GM12865 (cell line): ENCODE measurements around the gene SPTBN2.
"Not testable (repeated sequence)": the region's sequence is repeated elsewhere in the genome, so short reads cannot be mapped to it uniquely, and the experiment has no call there.

Experiments used
- DNase-seq: peaks from one replicate; pipeline ENCODE4 v3.0.0; 2010; ENCODE audit warnings: low read depth
- H3K4me3 ChIP-seq: 2 replicates; pipeline ENCODE4 v1.5.1; 2011; ENCODE audit warnings: mild to moderate bottlenecking, low read depth, low read length, control low read depth
- TF ChIP-seq, protein P1 (sequence below): IDR thresholded peaks from 2 replicates; pipeline ENCODE4 v1.5.1; 2011; ENCODE audit warnings: low read length, control low read depth, low read depth, inconsistent platforms; ENCODE audit not compliant: insufficient read depth; ENCODE audit errors: missing control alignments

SPTBN2 gene

GRCh38 chr11:66641834-66642233 lies 87.2 kb downstream of the SPTBN2 start:
- H3K4me3 ChIP-seq: peak overlapping the region; percentile 97
- TF ChIP-seq, protein P1, sequence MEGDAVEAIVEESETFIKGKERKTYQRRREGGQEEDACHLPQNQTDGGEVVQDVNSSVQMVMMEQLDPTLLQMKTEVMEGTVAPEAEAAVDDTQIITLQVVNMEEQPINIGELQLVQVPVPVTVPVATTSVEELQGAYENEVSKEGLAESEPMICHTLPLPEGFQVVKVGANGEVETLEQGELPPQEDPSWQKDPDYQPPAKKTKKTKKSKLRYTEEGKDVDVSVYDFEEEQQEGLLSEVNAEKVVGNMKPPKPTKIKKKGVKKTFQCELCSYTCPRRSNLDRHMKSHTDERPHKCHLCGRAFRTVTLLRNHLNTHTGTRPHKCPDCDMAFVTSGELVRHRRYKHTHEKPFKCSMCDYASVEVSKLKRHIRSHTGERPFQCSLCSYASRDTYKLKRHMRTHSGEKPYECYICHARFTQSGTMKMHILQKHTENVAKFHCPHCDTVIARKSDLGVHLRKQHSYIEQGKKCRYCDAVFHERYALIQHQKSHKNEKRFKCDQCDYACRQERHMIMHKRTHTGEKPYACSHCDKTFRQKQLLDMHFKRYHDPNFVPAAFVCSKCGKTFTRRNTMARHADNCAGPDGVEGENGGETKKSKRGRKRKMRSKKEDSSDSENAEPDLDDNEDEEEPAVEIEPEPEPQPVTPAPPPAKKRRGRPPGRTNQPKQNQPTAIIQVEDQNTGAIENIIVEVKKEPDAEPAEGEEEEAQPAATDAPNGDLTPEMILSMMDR: no peak
- no peak for DNase-seq

DNA sequence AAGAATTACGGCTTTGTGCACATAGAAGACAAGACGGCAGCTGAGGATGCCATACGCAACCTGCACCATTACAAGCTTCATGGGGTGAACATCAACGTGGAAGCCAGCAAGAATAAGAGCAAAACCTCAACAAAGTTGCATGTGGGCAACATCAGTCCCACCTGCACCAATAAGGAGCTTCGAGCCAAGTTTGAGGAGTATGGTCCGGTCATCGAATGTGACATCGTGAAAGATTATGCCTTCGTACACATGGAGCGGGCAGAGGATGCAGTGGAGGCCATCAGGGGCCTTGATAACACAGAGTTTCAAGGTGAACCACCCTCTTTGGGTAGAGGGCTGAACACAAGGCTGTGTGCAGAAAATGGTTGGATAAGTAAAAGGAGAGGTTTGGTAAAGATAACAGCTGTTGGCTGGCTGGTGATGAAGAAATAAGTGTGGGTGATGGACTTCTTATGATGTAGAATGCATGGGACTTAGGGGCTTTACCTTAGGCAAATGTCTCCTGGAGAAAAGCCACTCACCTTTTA lies 89.1 kb downstream of the SPTBN2 start:
- not testable (repeated sequence) for DNase-seq
- H3K4me3 ChIP-seq: peak overlapping the region; percentile 97

DNA sequence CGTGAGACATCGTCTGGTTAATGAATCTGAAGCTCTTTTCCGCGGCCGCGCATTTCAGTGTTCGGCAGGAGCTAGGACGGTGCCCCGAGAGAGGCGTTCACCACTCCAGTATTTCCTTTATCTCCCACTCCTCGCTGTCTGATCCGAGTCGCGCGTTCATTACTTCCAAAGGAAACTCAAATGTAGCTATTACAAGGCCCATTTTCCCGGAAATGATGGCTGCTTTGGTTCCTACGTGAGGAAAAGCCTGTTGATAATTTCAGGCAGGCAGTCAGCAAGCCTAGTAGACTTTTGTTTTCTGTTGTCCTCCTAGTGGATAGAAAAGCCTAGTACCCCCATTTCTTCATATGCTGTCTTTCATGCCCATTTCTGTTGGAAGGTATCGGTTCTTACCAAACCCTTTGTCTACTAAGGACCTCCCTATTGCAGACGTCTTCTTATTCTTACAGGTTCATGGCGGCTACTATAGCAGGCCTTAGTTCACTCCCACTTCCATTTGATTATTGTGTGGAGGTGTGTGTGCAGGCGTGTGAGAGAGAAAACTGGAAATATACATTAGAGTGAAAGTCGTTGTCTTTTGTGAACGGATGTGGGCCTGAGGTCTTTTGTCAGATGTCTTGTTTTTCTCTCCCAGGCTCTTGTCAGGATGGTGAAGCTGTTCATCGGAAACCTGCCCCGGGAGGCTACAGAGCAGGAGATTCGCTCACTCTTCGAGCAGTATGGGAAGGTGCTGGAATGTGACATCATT lies 89.8 kb downstream of the SPTBN2 start:
- TF ChIP-seq, protein P1: peak; percentile 6
- DNase-seq: peak; percentile 52
- H3K4me3 ChIP-seq: peak overlapping the region; percentile 97

DNA sequence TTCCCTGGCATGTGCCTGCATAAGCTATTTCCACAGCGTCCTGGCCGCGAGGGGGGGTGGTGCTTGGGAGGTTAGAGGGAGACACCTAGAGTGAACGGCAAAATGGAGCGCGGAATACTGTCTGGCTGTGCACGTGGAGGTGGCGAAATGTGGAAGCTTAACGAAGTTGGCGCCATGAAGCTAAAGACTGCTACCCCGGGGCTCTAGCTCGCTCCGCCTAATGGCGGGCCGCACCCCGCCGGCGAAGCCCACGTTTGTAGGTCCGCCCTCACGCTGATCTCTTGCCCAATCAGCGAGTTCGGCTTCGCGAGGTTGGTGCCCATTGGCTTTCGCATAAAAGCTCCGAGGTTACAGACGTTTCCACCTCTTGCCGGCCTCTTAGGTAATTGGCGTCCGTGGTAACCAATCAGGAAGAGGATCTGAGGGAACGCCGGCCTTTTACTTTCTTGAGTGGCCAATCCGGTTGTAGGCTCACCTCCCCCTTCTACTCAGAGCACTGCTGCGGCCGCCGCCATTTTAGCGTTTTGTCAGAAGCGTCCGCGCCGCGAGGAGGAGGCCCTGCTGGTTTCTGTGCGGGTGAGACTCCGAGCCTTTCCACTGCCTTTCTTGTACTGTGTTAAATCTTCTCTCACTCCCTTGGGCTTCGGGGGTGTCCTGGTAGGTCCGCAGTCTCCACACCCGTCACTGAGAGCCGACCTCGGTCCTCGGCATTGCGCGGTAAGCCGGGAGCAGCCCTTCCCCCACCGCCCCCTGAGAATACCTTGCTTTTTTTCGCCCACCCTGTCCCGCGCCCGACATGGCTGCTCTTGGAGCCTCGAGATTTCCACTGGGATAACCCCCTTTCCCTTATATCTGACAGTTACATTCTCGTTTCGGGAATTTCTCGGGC lies 90.6 kb downstream of the SPTBN2 start, which contains the start of gene RBM4:
RBM4 (plus strand) TSS at position 527 of the 889 bp plus-strand sequence. CDS start 1,009 bp downstream, outside the sequence.
- peak; percentile 100 for DNase-seq
- TF ChIP-seq, protein P1: no peak

DNA sequence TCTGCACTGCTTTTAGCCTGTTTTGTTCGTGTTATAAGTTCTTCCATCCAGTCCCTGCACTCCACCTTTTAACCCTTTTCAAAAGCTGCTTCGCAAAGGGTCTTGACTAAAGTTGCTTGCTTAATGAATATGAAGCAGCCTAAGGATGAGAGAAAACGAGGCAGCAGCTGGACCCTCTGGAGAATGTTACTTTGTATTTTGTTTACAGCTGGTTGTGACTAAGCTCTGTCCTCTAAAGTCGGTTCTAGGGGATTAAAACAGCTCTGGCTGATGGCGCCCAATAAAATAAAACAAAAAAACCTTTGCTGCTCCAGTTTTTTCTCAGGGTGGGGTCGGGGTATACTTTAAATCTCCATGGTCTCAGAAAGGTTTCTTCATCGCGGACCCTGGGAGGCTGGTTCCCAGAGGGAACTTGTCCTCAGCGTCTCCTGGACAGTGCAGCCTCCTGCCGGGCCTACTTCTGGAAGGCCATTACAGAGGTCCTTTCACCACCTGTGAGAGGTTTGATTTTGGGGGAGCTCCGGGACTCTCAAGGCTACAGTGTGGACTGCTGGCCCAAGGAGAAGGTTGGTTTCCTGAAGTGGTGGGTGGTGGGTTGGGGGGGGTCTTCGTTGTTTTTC lies 91.3 kb downstream of the SPTBN2 start:
- H3K4me3 ChIP-seq: peak overlapping the region; percentile 48
- TF ChIP-seq, protein P1: no peak
- DNase-seq: no peak

More for the DNA sequence above, 90.6 kb downstream of the SPTBN2 start, which contains the start of gene RBM4:
- peak within 1 kb of the TSS; percentile 97 for H3K4me3 ChIP-seq

- H3K4me3 ChIP-seq: no peak overlapping the region
- TF ChIP-seq, protein P1: no peak
- no peak for DNase-seq
These were observed 92.6 kb downstream of the SPTBN2 start for GRCh38 chr11:66636411-66636810.
